ENCODE data around the gene IL33.

IL33 gene

GRCh38 chr9:6215562-6215961 is at the start of gene IL33:
Gene IL33, plus strand, starts transcription at chr9:6215807. Its CDS starts 25,888 bp downstream, at chr9:6241695.
- DNase-seq = peak; percentile 40

- no peak for DNase-seq
Observed at GRCh38 chr9:6171667-6172066, 43.9 kb upstream of the IL33 start.

- no peak for DNase-seq
Observed at GRCh38 chr9:6173914-6174313, 41.7 kb upstream of the IL33 start.

- DNase-seq = peak; percentile 60
Observed at GRCh38 chr9:6182549-6183226, 32.9 kb upstream of the IL33 start.

GRCh38 chr9:6183227-6183551 is 32.4 kb upstream of the IL33 start:
- no peak for DNase-seq

- DNase-seq = no peak
Observed at GRCh38 chr9:6183627-6184026, 32.0 kb upstream of the IL33 start.

- DNase-seq = no peak
Observed at GRCh38 chr9:6184749-6185645, 30.6 kb upstream of the IL33 start.

- no peak for DNase-seq
Observed at GRCh38 chr9:6186691-6187090, 28.9 kb upstream of the IL33 start.

- no peak for DNase-seq
Observed at GRCh38 chr9:6187272-6187671, 28.3 kb upstream of the IL33 start.

- no peak for DNase-seq
Observed at GRCh38 chr9:6188466-6188865, 27.1 kb upstream of the IL33 start.

GRCh38 chr9:6188906-6189305 is 26.7 kb upstream of the IL33 start:
- no peak for DNase-seq

- peak; percentile 7 for DNase-seq
Observed at GRCh38 chr9:6194934-6195333, 20.7 kb upstream of the IL33 start.

GRCh38 chr9:6195714-6196360 is 19.8 kb upstream of the IL33 start:
- DNase-seq = no peak

- DNase-seq = peak; percentile 14
Observed at GRCh38 chr9:6197330-6197729, 18.3 kb upstream of the IL33 start.

GRCh38 chr9:6198251-6198650 is 17.4 kb upstream of the IL33 start:
- DNase-seq = no peak

GRCh38 chr9:6199596-6199995 is 16.0 kb upstream of the IL33 start:
- DNase-seq = no peak

GRCh38 chr9:6200761-6201160 is 14.8 kb upstream of the IL33 start:
- no peak for DNase-seq

GRCh38 chr9:6209966-6210365 is 5.6 kb upstream of the IL33 start:
- no peak for DNase-seq

- DNase-seq = no peak
Observed at GRCh38 chr9:6212722-6213375, 2.8 kb upstream of the IL33 start.

GRCh38 chr9:6214434-6214833 is 1.2 kb upstream of the IL33 start:
- DNase-seq = no peak

- no peak for DNase-seq
Observed at GRCh38 chr9:6214903-6215302, 704 bp upstream of the IL33 start.

- DNase-seq = no peak
Observed at GRCh38 chr9:6216002-6216401, 395 bp downstream of the IL33 start.

GRCh38 chr9:6216951-6217350 is 1.3 kb downstream of the IL33 start:
- DNase-seq = no peak
